KBM-7 (cell line): Measurements from ENCODE around the gene INHBC.

Source experiments
- DNase-seq: peaks from one replicate; pipeline ENCODE4 v3.0.0-alpha.2; 2015
- in situ Hi-C: fragments of 300-500 bp; cut with MboI; formaldehyde crosslinking; loops from 2 replicates; pipeline ENCODE4 v1.14.3; 2020; ENCODE audit warnings: low sequenced_read_pairs, low pct_unique_long_range_greater_than_20kb, mixed read lengths

INHBC gene

GRCh38 chr12:57451233-57451778 is 16.7 kb downstream of the INHBC start:
- in situ Hi-C loops = no loop called here
- DNase-seq = no peak

DNA sequence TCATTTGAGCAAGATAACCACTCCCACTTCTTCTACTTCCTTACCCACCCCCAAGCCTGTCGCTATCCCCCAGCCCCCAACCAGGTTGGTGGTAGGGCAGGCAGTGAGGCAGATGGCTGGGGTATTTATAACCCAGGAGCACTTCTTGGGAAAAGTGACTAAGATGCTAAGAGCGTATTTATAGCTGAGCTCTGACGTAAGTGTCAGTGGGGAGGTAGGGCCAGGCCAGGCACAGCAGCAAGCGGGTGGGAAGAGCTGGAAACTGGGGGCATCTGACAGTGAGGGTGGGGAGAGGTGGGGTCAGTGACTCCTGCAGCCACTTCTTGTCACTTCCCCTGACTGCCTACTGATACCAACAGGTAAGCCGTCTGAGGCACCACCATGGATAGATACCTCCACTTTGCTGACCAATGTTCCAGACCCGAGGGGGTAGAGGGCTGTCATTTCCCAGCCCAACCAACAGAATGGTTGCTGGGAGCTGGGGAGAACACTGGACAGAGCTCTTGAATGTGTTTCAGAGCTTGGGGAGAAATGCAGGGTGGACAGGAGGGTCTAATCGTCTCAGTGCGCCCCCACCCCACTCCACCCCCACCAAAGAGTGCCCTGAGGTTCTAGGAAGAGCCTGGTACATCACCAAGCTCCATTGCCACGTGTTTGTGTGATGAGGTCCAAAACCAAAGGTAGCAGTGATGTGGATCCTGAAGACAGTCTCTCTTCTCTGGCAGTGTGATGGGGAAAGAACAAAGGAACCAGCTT is 17.8 kb downstream of the INHBC start:
- in situ Hi-C loops = no loop called here
- peak; percentile 68 for DNase-seq

- in situ Hi-C loops = no loop called here
- peak; percentile 72 for DNase-seq
Observed at GRCh38 chr12:57452937-57453509, 18.4 kb downstream of the INHBC start.

DNA sequence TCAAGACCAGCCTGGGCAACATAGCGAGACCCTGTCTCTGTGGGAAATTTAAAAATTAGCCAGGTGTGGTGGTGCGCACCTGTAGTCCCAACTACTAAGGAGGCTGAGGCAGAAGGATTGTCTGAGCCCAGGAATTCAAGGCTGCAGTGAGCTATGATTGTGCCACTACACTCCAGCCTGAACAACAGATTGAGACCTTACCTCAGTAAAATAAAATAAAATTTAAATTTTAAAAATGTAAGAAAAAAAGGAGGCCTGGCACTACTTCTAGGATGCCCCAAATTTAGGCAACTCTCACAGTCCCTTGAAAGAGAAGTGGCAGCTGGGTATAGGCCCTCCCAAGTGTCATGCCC is 19.6 kb downstream of the INHBC start:
- no peak for DNase-seq
- in situ Hi-C loops = no loop called here

- in situ Hi-C loops = no loop called here
- DNase-seq = no peak
Observed at GRCh38 chr12:57454566-57455373, 20.2 kb downstream of the INHBC start, which contains the start of gene INHBE. TSS of gene INHBE (plus strand) at chr12:57455307. CDS start at chr12:57455537, 230 bp downstream.

GRCh38 chr12:57455374-57456144 is 21.0 kb downstream of the INHBC start:
- in situ Hi-C loops = no loop called here
- DNase-seq = no peak

DNA sequence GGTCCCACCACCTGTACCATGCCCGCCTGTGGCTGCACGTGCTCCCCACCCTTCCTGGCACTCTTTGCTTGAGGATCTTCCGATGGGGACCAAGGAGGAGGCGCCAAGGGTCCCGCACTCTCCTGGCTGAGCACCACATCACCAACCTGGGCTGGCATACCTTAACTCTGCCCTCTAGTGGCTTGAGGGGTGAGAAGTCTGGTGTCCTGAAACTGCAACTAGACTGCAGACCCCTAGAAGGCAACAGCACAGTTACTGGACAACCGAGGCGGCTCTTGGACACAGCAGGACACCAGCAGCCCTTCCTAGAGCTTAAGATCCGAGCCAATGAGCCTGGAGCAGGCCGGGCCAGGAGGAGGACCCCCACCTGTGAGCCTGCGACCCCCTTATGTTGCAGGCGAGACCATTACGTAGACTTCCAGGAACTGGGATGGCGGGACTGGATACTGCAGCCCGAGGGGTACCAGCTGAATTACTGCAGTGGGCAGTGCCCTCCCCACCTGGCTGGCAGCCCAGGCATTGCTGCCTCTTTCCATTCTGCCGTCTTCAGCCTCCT is 21.6 kb downstream of the INHBC start:
- peak; percentile 72 for DNase-seq
- in situ Hi-C loops = no loop called here

DNA sequence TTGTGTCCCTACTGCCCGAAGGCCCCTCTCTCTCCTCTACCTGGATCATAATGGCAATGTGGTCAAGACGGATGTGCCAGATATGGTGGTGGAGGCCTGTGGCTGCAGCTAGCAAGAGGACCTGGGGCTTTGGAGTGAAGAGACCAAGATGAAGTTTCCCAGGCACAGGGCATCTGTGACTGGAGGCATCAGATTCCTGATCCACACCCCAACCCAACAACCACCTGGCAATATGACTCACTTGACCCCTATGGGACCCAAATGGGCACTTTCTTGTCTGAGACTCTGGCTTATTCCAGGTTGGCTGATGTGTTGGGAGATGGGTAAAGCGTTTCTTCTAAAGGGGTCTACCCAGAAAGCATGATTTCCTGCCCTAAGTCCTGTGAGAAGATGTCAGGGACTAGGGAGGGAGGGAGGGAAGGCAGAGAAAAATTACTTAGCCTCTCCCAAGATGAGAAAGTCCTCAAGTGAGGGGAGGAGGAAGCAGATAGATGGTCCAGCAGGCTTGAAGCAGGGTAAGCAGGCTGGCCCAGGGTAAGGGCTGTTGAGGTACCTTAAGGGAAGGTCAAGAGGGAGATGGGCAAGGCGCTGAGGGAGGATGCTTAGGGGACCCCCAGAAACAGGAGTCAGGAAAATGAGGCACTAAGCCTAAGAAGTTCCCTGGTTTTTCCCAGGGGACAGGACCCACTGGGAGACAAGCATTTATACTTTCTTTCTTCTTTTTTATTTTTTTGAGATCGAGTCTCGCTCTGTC is 22.3 kb downstream of the INHBC start:
- in situ Hi-C loops = no loop called here
- DNase-seq = no peak

DNA sequence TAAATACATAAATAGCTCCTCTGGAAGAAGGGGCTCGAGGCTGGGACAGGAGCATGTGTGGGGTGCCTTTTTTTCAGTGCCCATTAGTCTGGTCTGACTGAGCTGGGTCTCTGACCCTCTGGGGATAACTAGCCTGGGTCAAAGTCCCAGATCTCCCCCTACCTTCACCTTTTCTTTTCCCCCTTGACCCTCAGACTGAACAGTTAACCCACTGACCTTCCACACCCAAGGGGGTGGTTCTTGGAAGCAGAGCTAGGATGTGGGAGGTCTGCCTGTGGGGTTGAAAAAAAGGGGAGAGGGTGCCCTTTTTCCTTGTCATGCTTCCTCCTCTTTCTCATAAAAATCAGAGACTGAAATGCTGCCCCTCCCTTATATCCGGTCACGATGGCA is 24.1 kb downstream of the INHBC start:
- DNase-seq = no peak
- in situ Hi-C loops = no loop called here

DNA sequence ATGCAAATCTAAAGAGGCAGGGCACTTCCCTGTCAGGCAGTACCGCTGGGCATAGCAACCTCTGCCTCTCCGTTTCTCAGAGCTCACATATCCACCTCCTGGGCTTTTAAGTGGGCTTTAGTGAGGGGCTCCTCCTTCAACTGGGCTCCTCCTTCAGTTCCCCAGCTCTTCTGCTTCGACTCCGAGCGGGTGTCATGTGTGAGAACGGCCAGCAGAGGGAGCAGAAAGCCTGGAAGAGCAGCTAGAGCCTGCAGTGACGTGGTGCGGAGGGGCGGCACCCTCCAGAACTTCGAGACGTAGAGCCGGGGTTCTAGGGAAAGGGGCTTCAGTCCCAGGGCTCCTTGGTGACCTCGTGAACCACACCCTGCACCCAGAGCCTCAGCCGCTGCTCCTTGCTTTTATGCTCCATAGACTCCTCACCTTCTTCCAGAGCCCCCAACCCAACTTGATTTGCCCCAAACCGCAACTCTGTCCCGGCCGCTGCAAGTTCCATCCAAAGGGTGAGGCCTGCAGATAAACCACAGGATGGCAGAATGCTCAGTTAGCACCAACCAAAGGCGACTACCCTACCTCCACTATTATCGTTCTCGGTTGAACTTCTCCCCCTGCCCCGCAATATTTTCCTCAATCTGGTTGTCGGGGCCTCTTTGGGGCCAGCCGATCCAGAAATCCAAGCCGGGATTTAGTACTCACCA is 24.6 kb downstream of the INHBC start:
- in situ Hi-C loops = no loop called here
- DNase-seq = peak; percentile 97

DNA sequence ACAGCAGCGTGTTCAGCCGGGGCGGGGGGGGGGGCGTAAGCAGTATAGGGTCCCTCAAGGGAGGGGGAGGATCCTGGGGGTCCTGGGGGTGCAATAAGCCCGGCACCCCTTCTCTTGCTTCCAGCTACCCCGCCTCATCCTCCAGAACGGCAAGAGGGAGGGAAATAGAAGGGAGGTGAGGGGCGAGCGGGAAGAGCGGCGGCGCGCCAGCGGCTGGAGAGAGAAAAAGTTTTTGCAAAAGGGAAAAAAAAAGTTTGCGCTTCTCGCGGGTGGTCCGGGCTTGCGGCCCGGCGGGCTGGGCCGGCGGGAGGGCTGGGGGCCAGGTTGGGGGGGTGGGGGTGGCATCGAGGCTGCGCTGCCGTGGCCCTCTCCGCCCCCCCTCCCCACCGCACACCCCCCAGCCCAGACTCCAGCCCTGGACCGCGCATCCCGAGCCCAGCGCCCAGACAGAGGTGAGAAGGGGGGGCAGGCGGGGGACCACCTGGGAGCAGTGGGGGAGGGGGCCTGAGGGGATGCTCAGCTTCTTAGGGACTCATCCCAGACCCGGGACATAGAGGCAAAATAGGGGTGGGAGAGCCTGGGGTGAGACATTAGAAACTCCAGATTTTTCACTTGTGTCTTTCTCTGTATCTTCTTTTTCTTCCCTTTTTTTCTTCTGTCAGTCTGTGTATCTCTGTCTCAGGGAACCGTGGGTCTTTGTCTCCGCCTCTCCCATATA is 25.3 kb downstream of the INHBC start, which contains the start of gene GLI1:
TSS of gene GLI1 (plus strand) at position 36 of the 718 bp plus-strand sequence. CDS start 3,907 bp downstream, outside the sequence.
- in situ Hi-C loops = no loop called here
- DNase-seq = peak; percentile 36

DNA sequence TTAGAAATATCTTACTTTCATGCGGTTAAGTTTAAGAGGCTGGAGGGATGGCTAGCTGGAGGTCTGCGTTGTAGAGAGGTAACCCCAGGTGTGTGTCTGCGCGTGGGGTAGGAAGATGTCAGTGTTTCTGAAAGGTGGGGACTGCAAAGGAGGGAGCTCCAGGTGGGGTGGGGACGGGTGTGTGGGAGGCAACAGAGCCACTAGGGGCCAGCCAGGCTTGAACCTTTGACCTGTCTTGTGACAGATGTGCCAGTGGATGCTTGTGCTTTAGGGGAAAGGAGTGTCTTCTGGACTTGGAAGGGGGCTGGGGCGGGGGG is 25.8 kb downstream of the INHBC start:
- no peak for DNase-seq
- in situ Hi-C loops = no loop called here

GRCh38 chr12:57460841-57461275 is 26.3 kb downstream of the INHBC start:
- DNase-seq = no peak
- in situ Hi-C loops = no loop called here

DNA sequence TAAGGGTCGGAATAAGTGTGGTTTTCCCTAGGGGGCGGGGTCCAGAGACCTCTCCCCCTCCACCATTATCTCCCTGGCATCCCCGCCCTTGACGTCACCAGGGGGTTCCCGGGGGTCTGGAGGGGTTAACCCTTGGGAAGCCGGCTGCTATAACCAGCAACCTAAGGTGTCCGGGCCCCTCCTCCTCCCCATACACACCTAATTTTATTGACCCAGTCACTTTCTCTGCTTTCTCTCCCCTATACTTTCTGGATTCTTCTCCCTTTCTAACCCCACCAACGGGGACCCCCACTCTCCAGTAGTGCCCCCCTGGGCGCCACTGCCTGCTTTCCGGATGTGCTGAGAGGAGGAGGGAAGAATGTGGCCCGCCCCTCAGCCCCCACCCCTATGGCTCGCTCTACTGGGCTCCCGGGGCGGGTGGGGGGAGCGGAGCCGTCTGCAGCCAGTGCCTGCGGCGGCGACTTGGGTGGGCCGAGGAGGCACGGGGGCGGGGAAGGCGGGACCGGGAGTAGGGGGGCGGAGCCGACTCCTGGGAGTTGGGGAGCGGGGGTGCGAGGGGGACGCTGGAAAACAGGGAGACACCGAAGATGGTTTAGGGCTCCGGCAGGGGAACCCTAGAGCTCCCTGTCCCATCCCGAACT is 26.8 kb downstream of the INHBC start:
- DNase-seq = no peak
- in situ Hi-C loops = no loop called here

GRCh38 chr12:57461917-57462250 is 27.3 kb downstream of the INHBC start:
- in situ Hi-C loops = no loop called here
- peak; percentile 20 for DNase-seq

DNA sequence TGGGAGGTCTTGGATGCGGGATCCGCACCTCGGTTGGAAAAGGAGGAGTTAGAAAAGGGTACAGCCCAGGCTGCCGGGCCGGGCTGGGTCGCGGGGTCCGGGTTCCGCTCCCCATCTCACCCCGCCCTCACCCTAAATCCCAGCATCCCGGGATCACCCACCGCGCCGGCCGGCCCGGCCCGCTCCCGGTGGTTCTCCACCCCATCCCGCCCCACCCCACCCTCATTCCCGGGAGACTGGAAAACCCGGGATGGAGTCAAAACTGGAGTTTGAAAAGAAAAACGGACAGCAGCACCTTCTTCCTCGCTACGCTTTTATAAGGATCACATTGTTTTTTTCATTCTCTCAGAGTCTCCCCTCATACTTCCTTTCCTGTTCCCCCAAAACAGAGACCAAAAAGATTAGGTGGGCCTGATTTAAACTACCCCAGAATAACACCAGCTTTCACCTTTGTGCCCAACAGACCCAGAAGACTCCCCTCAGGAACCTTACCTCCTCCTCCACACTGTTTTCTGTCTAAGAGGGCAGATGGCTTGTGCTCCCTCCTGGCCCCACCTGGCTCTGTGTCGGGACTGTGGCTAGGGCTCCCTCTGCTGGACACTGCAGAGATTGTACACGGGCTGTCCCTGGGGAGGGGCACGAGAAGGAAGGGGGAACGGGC is 27.8 kb downstream of the INHBC start:
- DNase-seq = peak; percentile 95
- in situ Hi-C loops = no loop called here
